Embryonic facial prominence (tissue), 1 donor: ENCODE measurements around the gene HLA-DRB1.
A peak's percentile ranks its signal among the peaks of the same experiment; 100 is the strongest.
"Not testable (repeated sequence)": the region's sequence is repeated elsewhere in the genome, so short reads cannot be mapped to it uniquely, and the experiment has no call there.

Experiments used
- DNase-seq: peaks from one replicate; pipeline ENCODE4 v3.0.0-alpha.2; 2016; ENCODE audit errors: extremely low spot score

Gene HLA-DRB1

DNA sequence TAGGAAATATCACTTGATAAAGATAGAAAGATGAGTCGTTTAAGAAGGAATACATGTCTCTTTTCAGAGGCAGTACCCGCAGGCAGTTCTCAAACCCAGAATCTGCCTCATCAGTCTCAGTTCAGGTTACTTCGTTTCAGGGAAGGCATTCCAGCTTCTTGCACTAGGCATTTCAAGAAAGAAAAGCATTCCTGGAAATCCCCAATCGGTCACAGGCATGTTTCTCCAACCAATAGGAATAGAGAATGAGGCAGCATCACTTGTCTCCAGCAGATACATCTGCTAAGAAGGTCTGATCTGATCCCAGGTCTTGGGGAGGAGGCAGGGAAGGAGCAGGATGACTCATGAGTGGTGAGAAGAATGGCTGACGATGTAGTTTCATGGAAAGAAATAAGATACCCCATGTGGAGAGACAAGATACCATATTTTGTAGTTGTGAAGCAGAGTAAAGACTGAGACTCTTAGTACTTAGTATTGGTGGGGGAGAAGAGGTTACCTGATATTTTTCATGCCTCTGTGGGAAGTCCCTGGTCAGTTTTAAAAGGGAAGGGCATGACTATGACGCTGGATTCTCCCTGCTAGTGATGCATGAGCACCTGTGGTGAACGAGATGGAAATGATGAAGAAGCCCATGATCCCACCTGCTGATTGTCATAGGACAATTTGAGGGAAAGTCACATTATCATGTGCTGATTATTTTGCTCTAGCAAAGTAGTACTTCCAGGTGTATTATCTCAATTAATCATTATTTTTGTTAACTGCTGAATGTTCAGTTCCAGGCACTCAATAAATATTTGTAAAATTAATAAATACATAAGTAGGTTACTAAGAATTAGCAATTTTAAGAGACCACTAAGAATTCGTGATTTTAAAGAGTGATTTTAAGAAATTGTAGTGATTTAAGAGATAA lies 20.3 kb upstream of the HLA-DRB1 start:
- DNase-seq, result peak; percentile 81

DNA sequence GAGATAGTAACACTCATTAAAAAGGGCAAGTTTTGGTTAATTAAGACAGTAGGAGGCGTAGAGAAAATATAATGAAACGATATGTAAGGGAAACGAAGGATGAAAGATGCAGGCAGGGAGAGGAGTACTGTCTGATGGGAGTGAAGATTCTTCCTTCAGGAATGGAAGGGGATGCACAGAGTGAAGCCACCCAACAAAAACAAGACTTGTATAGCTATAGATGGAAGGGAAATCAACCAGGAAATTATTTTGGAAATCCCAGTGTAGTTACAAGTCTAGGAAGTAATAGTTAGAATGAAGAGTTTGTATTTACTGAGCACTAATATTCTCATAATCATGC lies 19.7 kb upstream of the HLA-DRB1 start:
- no peak for DNase-seq

DNA sequence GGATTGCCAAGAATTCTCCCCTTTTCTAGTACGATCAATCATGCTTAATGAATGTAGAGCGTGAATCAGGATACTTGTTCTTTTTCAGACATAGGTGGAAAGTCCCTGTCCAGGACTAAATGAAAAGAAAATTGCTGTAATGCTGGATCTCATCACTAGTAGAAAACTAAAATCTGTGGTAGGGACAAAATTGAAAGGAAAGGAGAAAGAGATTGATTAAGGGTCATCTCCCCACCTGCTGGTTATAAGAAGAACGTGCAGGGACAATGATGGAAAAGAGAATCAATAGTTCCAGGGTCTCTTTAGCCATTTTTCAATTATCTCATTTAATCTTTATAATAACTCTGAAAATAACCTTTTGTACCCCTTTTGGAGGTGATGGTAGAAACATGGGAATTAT lies 18.7 kb upstream of the HLA-DRB1 start:
- DNase-seq, result no peak

DNA sequence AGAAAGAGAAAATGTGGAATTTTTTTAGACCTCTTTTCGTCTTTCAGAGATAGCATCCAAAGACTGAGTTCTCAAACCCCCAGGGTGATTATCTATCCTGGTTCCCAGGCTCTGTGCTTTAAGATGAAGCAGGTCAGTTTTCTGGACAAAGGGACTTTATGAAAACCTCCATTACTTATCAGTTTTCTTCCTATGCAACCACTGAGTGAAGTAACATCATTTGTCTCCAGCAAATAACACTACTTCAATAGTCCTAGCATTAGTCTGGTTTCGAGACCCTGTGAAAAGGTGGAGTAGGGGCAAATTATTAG lies 18.3 kb upstream of the HLA-DRB1 start:
- DNase-seq, result no peak

DNA sequence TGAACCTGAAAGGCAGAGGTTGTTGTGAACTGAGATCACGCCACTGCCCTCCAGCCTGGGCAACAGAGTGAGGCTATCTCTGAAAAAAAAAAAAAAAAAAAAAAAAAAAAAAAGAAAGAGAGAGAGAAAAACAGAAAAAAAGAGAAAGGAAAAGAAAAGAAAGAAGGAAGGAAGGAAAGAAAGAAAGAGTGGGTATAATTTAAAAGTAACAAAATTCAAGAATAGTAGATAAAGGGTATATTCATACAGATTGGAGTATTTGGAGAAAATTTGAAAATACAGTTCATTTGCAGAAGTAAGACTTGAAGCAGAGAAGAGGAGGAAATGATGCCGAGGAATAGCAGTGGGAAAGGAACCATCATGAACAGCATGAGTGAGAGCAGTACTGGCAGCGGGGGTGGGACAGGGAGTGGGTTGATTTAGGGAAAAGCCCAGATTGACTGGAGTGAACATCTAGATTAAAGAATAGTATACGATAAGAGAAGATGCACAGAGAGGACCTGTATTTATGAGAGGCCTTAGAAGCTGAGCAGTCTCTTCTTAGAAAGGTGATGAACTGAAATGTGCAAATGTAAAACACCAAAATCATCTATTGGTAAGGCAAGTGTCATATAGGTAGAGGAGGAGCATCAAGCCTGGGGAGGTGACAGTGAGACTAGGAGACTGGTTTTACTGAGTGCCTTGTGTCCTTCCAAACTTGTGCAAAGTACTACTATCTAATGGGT lies 17.8 kb upstream of the HLA-DRB1 start:
- no peak for DNase-seq

DNA sequence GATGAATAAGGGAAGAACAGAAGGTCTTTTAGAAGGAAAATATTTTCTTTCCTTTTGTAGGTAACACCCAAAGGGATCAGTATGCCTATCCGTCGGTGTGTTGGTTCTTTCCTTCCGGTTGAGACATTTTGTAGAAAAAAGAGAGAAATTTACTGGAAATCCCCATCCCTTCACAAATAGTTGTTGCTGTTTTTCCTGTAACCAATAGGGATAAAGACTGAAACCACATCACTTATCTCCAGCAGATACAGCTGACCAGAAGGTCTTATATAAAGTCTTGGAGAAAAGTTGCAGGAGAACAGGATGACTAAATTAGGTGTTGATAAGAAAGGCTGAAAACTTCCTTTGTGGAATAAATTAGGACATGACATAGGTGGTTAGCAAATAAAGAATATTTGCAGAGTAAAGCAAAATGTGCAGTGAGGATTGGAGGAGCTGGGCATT lies 14.8 kb upstream of the HLA-DRB1 start:
- DNase-seq, result no peak

DNA sequence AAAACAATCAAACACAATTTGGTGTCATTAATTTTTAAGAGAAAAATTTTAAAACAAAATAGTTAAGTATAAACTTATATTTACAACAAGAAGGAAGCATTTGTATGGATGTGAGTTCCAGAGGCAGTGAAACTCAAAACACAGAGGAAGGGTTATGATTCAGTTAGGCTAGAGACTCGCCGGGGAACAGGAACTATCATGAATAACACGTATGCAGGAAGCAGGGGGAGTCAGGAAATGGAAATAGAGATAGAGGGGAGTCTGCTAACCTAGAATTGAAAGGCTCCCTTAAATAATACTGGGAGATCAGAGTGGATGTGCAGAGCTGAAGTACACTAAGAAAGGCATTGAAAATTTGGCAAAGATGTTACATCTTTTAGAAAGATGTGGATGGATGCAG lies 14.2 kb upstream of the HLA-DRB1 start:
- DNase-seq, result no peak

DNA sequence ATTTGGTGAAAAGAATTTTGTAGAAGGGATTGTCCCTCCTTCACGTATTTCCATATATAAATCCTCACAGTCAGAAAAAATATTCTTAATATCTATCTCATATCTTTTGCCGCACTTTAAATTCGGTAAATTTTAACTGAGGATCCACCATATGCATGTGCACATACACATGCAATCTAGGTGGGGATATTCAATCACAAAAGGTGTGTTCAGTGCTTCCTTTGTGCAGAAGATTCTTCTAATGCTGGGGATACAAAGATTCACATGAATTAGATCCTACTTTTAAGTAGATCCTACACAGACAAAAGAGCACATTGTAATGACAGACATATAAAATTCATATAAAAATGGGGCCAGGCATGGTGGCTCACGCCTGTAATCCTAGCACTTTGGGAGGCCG lies 13.6 kb upstream of the HLA-DRB1 start:
- no peak for DNase-seq

DNA sequence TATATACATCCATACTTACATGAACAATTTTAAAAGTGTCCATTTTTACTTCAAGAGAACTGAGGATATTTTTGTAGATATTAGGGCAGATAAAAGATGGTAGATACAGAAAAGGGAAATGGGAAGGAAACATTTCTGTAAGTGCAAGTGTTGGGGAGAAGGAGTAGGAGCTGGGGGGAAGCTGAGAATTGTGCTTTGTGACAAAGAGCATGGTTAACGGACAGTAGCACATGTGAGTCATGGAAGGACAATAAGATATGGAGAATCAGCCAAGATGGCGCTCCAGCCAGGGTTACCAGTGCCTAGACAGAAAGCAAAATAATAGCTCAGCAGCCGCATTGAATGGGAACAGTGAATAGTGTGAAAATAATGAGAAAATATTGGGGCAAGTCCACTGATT lies 12.7 kb upstream of the HLA-DRB1 start:
- DNase-seq, result no peak

DNA sequence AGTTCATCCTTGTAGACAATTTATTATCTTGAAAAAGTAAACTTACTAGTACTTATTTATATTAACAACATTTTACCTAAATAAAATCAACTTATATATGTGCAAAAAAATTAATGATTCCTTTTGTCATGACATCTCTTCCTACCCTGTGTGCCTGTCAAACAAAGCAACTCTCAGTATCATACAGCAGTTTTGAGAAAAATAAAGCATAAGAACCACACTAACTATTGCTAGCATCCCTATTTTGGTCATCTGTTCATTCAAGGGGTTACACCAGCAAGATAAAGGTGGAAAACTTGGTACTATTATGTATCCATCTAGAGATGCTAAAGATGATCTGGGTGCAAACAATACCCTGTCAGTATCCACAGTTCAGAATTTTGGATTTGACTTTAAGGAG lies 7.4 kb upstream of the HLA-DRB1 start:
- no peak for DNase-seq

DNA sequence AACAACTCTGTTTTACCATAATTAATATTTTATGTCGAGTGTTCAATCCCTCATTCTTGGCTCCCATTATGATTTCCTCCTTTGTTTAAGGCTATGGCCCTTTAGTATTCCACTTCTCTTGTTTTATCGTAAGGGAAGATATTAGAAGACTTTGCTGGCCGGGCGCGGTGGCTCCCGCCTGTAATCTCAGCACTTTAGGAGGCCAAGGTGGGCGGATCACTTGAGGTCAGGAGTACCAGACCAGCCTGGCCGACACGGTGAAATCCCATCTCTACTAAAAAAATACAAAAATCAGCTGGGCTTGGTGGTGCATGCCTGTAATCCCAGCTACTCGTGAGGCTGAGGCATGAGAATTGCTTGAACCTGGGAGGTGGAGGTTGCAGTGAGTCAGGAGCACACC lies 1.1 kb upstream of the HLA-DRB1 start:
- DNase-seq, result not testable (repeated sequence)

DNA sequence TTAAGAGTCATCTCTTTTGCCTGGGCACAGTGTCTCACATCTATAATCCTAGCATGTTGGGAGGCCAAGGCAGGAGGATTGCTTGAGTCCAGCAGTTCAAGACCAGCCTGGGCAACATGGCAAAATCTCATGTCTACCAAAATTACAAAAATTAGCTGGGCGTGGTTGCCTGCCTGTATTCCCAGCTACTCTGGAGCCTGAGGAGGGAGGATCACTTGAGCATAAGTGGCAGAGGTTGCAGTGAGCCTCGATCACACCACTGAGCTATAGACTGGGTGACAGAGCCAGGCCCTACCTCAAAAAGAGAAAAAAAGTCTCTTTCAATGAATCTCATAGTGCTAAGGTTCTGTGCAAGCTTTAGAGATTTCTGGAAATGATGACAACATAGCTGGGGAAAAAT lies 1.5 kb downstream of the HLA-DRB1 start:
- no peak for DNase-seq

DNA sequence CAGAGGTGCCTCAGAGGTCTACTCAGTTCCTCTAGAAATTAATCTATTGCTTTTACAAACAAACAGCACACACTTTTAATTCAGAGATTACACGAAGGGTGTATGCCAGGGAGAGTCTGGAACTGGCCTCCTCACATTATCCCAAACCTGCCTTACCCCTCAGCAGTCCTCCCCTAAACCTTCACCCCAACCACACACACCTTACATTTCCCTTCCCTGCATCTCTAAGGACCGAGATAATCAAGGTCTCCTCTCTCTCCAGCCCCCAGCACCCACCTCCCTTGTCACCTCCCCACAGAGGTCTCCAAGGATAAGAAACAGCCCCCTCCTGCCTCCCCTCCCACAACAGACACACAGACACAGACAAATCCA lies 6.1 kb downstream of the HLA-DRB1 start:
- DNase-seq, result no peak

DNA sequence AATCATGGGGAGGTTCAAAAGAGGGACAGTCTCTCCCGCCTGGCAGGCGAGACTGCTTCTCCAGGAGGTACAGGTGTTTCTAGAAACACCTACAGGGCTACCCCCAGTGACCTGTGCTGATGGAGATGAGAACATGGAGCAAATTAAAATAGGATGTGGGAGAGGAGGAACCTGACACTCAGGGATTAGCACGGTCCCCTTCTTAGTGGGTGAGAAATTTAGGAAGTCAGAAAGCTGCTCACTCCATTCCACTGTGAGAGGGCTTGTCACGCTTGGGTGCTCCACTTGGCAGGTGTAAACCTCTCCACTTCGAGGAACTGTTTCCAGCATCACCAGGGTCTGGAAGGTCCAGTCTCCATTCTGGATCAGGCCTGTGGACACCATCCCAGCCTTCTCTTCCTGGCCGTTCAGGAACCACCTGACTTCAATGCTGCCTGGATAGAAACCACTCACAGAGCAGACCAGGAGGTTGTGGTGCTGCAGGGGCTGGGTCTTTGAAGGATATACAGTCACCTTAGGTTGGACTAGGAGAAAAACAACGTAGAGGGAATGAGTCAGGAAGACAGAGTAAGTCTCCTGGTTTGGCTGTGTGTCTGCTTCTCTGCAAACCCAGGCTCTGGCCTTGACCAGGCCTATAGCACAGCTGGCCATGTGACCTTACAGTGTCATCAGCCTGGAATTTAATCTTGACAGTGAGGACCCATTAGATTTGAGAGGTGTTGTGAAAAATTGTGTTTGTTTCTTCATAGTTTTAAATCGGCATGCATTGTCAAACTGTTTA lies 8.1 kb downstream of the HLA-DRB1 start:
- no peak for DNase-seq

DNA sequence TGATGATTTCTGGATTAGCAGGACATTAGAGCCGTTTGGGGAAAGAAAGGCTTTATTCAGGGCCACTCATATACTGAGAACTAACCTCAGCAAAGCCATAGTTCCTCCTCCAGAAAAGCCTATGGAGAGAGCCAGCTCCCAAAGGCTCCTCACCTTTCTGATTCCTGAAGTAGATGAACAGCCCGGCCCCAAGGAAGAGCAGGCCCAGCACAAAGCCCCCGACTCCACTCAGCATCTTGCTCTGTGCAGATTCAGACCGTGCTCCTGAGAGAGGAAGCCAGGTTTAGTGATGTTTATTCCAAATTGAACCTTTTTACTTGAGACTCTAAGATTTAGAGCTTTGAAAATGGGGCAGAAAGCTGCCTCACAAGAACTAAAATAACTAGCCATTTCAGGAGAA lies 9.1 kb downstream of the HLA-DRB1 start:
- no peak for DNase-seq

DNA sequence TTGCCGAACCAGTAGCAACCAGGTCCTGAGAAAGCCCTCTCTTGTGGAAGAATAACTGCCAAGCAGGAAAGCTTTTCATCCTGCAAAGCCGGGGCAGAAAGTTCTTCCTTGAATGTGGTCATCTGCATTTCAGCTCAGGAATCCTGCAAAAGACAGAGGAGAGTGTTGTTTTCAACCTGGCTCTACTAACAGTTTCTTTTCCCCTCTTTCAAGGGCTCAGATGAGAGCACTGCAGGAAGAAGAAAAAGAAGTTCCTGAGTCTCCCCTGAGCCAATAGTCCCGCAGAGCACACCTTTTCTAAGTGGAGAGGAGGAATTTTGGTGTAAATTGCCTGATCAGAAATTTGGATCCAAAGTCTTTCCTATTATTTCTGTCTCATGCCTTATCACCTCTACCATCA lies 10.7 kb downstream of the HLA-DRB1 start:
- no peak for DNase-seq

DNA sequence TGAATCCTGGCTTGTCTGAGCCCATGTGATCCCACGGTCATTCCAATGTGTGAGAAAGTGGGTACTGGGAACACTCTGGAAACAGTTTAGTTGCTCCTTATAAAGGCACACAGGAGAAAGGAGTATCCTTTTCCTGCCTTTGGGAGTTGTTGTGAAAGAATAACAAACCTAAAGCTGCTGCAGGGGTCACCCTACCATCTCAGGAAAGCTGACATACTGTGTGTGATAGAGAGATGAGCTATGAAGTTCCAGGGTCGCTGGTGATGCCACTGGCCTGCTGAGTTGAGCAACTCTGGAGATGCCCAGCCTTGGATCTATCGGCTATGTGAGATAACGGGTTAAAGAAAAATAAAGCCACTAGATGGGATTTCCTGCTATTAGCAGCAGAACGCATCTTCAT lies 12.2 kb downstream of the HLA-DRB1 start:
- DNase-seq, result not testable (repeated sequence)

DNA sequence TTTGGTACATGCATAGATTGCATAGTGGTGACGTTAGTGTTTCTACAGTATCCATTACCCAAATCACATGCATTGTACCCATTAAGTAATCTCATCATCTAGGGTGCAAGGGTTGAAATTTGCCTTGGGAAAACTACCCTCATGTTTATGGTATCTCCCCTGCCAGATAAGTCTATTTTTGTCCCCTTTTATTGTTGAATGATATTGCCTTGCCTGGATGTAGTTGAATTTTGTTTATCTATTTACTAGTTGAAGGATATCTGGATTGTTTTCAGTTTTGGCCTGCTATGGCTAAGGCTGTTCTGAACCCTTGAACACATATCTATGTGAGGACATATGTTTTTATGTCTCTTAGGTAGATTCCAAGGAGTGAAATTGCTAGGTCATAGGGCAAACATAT lies 13.4 kb downstream of the HLA-DRB1 start:
- no peak for DNase-seq

DNA sequence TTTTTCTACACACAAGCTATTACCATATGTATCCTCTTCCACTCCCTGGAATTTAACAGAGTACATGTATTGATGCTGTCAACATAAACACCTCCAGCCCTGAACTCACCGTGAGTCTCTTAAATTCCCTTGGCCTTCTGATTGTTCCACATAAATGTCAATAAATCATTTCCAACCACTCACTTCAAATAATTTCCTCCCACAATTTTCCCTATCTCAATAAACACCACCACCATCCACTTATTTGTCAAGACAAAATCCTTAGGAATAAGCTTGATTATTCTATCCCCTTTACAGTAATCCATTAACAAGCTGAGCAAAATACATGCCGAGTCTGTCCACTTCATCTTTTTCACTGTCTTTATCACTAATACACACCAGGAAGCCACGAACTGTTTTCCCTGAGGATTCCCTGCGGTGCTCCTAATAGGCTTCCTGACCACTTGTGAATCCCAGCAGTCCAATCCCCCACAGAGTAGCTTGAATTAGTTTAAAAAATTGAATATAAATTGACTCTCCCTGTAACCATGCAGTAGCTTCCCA lies 19.2 kb downstream of the HLA-DRB1 start:
- no peak for DNase-seq

DNA sequence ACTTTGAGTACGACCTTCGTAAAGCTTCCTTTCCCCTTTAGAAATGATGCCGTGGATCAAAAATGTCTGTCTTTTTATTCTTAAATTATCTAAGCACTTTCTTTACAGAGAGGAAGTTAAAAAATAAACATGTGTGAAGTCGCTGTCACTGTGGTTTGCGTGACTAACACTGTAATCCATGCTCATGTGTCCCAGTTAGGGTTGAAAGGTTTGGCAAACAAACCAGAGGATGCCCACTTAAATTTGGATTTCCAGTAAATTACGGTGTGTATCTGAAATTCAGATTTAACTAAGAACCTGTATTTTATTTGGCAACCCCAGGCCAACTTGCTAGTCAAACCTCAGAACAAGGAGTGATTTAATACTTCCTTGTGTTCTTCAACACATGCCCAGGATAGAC lies 21.1 kb downstream of the HLA-DRB1 start:
- DNase-seq, result no peak

DNA sequence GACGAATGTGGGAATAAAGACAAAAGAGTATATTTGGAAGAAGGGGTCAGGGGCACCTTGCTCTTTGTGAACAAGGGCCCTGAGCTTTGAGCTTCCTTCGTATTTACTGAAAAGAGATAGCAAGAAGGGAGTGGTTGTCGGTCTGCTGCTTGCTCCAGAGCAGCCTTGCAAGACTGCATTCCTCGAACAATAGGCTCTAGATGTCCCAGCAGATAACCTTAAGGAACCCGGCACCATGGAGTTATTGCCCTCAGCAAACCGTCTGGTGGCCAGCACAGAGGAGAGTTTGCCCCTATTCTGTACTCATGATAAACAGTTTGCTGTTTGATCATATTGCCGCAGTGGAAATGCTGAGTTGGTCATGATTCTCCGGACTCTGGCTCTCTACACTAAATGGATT lies 22.7 kb downstream of the HLA-DRB1 start:
- no peak for DNase-seq

DNA sequence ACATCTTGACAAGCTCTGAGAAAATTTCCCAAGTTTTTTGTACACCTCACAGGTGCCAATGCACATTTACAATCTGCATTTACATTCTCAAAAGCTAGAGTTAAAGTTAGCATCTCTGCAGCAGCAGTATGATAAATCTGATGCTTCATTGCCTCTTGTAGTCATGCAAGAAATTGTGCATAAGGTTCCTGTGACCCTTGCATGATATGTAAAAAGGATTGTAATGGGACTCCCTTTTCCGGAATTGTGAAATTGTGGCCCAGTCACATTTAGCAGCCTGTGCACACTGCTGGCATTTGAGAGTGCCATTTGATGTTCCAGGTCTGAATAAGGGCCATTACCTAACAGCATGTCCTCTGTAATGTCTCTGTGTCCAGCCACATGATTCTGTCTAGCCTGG lies 24.1 kb downstream of the HLA-DRB1 start:
- DNase-seq, result no peak
